CD4-positive, alpha-beta T cell treated with Interleukin-6 for 4 hours (primary cell): ENCODE data around the gene TXLNB.
A peak's percentile ranks its signal among the peaks of the same experiment; 100 is the strongest.
"Not testable (repeated sequence)": the region's sequence is repeated elsewhere in the genome, so short reads cannot be mapped to it uniquely, and the experiment has no call there.

Experiments
- DNase-seq: peaks from one replicate; pipeline ENCODE4 v3.0.0-alpha.2; 2020; ENCODE audit warnings: mixed read lengths

The TXLNB gene

GRCh38 chr6:139265512-139266190, 26.1 kb downstream of the TXLNB start:
- no peak for DNase-seq

GRCh38 chr6:139262519-139263300, 29.1 kb downstream of the TXLNB start:
- peak; percentile 36 for DNase-seq

DNA sequence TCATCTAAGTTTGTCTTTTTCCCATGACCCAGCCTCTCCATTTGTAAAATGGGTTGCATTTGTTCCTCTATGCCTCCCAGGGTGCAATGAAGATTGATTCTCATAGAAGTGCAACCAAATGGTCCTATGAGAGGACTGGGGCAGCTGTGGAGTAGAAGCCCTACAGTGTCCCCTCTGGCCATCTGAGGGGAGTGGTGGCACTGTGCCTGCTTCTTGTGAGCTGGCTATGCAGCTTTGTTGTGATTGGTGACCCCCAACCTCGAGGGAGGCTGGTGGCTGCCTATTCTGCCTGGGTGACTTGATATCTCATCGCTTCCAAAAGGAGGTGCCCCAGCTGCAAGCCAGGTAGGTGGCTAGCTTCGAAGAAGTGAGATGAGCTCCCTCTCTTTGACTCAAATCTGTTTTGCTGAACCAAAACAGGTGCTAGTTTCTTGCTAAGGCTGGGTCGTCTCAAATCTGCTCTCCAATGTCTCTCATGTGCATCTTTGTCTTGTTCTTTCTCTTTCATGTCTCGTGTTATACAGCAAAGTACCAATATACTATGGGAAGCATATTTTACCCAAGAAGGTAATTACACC, 33.9 kb downstream of the TXLNB start:
- DNase-seq: no peak

DNA sequence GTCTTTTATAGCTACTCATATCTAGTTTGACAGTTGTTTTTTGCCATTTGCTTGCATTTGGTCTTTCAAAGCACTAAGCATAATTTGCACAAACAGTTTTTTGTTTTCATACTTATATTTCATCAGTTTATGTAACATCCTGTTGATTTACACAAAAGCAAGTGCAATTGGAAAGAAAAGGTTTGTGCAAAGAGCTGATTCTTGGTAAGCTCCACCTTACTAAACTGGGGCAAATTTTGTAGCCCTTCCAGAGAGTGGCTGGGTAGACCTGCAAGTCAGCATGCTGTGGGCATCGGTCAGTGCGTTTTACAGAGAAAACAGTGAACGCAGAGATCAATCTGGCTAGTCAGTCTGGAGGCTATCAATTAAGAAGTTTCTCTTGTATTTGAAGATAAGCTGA, 34.5 kb downstream of the TXLNB start:
- DNase-seq: no peak

DNA sequence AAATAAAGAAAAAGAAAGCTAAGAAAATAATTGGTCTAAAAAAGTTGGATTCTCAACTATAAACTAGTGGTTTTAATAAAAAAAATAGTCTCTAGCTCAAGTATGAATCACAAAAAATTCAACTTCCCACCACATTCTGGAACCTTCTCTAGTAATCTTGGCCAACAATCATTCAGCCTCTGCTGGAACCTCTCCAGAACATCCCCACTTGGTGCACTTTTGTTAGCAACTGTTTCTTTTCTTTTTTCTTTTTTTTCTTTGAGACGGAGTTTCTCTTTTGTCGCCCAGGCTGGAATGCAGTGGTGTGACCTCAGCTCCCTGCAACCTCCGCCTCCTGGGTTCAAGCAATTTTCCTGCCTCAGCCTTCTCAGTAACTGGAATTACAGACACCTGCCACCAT, 35.7 kb downstream of the TXLNB start:
- DNase-seq: no peak

DNA sequence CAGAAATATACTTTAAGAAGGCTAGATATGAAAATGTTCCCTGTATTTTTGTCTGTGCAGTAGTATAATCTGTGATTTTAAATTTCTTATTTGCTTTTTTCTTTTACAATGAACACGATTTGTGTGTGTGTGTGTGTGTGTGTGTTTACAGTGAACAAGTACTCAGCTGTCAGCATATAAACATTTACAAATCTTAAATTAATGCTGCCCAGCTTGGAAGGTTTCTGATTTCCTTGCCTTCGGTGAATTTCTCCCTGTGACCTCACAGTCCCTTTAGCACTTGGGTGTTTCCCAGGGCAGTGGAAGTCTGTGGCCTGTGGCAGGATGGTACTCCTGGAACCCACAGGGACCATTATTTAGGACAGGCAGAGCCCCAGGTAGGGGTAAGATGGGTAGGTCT, 37.6 kb downstream of the TXLNB start:
- no peak for DNase-seq

DNA sequence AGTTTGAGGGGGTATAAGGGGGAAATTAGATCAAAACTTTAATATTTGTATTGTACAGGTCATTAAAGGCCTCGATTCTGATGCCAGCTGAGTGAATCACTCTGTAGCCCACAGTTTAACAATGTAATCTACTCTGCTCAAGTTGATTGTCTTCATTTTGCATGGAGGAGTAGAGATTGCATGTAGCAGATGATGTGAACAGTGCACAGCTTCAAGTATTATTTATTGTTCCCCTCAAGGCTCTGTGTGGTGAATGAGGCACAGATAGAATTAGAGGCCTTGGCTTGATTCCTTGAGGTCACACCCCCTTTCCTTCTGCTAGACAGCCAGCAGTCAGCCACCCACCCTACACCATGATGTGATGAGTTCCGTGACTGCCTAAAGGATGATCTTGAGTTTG, 38.1 kb downstream of the TXLNB start:
- no peak for DNase-seq

DNA sequence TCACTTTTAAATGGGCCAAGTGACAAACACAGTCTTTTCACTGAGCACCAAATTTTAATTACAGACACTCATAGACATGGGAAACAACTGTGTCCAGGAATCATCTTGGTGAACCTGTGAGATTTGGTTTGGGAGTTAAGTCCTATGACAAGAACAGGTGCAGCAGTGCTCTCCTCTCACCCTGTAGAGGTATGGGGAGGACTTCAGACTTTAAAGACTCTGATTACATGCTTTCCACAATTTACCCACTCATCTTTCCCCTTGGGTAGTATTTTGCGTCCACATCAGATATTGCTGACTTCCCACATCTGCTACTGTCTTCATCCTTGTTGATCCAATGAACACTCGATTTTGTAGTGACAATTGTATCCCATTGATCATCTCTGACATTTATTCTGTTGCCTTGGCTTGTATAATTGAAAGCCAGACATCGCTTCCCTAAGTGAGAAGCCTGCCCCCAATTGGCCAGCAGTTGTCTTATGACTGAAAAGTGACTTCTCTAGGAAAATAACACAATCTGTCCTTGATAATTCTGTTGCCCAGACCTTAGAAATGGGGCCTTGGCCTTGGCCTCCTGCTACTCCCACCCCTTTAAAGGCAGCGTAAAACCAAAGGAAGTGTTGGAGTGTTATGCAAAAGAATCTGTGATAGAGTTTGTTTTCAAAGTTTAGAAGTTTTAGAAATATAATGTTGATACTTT, 40.0 kb downstream of the TXLNB start:
- DNase-seq: no peak

- DNase-seq: no peak
Measured at GRCh38 chr6:139251045-139251690, 40.6 kb downstream of the TXLNB start.

- DNase-seq: peak; percentile 70
Measured at GRCh38 chr6:139250296-139251044, 41.3 kb downstream of the TXLNB start.

- peak; percentile 11 for DNase-seq
Measured at GRCh38 chr6:139249395-139249794, 42.4 kb downstream of the TXLNB start.

DNA sequence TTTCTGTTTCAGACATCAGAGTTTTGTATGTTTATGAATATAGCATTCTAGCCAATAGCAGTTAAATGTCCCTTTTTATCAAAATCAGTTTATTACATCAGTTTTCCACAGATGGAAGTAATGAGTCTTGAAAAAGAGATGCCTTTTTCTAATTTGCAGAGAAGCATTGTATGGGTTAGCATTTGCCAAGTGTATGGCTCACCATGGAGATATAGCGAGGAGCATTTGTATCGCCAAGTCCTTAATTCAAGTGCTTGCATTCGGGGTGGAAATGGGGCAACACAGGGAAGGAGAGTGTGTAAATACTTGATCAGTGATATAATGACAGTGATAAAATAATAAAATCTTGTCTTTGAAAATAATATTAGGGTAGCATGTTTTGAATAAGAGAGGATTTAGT, 42.9 kb downstream of the TXLNB start:
- DNase-seq: no peak

DNA sequence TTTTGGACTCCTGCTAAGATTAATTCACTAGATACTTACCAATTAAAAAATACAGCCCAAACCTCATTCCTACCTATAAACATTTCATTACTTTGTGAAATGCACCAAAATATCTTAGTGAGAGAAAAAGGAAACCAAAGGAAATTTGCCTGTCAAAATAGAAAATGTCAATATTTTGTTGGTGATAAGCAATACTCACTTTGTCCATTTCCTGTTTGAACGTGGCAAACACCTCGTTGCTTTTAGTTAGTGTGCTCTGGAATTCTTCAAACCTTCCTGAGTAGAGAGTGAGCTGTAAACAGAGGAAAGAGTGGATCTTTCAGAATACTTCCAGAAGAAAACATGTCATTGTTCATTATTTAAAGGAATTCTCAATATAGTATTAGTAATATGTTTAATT, 44.2 kb downstream of the TXLNB start:
- DNase-seq: no peak

DNA sequence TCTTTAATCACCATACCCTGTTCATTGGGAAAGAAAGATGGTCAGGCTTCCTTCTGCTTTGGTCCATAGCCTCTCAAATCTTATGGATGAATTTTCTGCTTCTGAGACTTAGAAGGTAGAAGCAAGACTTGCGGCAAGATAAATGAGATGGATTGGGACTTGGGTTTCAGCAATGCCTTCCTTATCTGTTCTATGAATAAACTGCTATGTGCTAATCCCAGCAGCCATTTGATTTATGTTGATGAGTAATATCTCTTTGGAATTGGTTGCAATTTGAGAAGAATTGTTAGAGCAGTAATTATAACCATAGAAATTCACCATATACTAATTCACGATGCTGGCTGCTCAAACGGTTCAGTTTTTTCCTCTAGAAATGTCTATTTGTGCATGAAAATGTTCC, 48.3 kb downstream of the TXLNB start:
- no peak for DNase-seq

DNA sequence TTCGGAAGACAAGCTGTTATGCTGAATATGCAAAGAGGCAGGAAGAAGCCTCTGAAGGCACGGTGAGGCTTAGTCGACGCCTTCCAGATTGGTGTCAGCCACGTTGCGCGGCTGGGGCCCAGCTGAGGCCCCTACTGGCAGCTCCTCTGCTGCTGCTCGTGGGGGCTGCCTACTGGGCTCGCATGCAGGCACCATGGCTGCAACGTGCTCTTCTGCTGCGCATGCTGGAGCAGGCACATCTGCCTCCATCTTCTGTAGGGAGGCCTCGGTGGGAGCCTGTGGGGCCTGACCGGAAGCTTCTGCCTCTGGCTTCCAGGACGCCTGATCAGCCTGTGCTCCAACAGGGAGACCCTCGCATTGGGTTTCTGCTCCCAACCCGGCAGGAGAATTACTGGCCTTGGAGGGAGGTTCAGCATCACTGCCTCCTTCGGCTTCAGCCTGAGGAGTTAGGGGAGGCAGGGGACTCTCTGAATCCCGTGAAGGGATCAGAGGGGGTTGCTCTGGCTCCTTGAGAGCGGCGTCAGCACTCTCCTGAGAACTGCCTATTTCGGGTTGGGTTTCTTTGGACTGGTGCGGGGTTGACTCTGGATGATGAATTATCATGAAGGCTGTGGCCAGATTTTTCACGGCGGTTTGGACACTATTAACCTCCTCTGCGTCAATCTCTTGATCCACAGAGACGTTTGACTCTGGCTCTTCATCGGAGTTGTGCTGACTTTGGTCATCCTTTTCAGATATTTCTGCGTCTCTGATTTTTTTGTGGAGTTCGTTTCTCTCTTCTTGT, 49.1 kb downstream of the TXLNB start:
- no peak for DNase-seq

DNA sequence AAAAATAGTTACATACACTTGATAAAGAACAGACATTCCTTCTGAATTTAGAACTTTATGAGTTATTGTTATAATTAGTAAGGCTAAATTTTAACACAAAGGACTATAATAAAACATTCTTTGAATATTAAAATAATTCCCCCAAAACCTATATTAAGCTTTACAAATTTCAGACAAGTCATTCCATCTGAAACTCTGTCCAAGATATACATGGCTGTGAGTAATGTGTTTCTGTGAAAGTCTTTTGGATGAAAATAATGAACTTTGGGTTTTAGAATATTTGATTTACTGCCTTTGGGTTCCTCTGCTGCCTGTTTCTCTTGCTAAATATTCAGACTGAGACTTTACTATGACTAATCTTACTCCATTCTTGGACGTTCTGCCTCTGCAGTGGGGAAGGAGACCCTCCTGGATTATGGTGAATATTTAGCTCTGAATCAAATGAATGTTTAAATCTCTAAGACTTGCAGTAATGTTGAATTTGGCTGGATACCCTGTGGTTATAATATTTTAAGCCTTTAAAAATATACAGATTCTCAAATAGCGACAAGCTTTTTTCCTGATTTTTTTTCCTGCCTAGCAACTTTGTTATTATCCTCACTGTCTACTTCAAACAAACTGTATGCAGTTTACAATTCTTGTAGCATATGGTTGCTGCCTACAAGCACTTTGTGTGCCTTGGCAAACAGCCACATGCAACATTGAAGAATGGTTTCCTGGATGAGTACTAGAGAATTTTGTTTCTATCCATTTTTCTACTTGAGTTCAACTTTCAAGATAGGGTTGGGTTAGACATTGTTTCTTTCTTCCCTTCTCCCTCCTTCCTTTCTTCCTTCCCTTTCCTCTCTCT, 51.4 kb downstream of the TXLNB start:
- peak; percentile 21 for DNase-seq

- no peak for DNase-seq
Measured at GRCh38 chr6:139239064-139239463, 52.7 kb downstream of the TXLNB start.

DNA sequence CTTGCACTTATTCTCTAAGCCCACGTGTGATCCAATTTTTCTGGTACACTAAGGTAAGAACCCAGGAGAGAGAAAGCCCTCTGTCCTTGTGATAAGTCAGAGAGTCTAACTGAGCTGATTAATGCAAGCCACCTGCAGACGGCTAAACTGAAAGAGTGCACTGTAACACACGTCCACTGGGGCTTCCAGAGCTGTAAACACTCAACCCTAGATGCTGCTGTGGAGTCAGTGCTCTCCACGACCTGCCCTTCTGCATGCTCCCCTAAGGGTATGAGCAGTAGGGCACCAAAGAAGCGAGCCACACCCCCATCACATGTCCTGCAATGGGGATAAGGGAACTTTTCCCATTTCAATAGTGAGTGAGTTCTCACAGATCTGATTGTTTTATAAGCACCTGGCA, 55.7 kb downstream of the TXLNB start:
- no peak for DNase-seq

DNA sequence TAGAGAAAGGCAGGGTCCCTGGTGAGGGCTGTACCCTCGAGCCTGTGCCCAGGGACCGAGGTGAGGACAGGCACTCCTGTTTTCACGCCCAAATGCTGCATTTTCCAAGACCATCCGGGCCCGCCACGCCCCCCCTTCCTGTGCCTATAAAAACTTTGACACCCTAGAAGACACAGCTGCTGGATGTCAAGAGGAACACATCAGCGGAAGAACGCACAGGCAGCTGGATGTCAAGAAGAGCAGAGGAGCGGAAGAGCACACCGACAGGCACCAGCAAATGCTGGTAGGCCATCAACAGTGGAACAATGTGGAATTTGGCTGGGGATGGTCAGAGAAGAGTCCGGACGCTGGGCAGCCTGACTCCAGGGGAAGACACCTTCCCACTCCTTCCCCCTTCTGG, 56.1 kb downstream of the TXLNB start:
- no peak for DNase-seq

GRCh38 chr6:139234193-139234592, 57.6 kb downstream of the TXLNB start:
- DNase-seq: not testable (repeated sequence)

GRCh38 chr6:139231206-139231605, 60.6 kb downstream of the TXLNB start:
- DNase-seq: no peak
